ENCODE measurements around the gene TRDMT1. TPM values are rescaled to one million over a fixed set of nuclear protein-coding genes. Genes with fewer than 3 reads are reported as not detected.

TRDMT1 gene
- total RNA-seq, 1 donor from 2014 or later, result 4.6 TPM

DNA sequence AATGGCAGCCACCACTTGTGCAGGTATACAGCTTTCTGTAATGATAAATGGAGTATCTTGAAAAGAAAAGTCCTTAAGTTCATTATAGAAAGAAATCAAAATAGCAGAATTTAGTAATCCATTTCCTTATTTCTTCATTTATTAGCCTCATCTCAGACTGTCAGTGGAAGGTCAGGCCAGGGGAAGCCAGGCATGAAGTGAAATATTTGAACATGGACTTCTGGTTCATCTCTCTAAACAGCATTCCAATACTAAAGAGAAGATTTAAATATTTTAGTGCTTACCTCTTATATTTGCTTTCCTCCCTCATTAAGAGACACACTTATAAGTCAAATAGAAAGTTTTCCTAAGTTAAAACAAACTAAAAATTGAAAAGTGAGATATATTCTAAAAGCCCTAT is 26.8 kb downstream of the TRDMT1 start:
- DNase-seq, result no peak

DNA sequence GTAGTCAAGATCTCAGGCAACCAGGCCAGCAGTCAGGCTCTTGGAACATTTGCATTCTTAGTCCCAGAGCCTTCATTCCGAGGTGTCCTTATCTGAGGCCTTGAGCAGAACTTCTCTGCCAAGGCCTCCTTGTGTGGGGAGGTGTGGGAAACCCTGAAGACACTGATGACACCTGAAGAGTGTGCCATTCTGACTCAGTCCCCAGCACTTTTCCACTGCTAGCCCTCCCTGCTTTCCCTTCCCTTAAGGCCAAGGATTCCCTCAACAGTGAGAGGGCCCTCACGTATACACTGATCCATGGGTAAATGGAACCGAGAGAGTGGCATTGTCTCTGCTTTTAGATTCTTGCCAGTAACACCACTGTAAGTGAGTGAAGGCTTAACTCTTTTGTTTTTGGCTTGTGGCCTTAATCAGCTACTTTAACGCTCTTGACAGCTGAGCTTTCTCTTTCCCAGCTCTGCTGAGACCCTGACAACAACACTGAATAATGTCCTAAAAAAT is 30.3 kb downstream of the TRDMT1 start:
- DNase-seq, result no peak

DNA sequence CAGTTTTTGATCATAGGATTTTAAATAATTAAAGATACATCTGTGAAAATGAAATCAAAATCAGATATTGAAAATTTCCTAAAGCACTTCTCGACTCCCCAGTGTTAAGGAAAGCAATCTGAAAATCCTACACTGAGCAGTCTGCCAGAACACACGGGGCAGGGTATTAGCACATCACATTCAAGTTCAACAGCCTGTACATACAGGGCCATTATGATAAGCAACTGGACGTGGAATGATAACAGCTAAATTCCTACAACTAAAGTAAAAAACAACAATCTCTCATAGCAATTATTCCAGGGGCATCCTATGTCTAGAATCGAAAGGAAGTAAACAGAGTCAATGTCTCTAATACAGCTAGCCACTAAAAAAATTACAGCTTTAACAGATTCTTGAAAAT is 31.7 kb downstream of the TRDMT1 start:
- DNase-seq, result no peak

DNA sequence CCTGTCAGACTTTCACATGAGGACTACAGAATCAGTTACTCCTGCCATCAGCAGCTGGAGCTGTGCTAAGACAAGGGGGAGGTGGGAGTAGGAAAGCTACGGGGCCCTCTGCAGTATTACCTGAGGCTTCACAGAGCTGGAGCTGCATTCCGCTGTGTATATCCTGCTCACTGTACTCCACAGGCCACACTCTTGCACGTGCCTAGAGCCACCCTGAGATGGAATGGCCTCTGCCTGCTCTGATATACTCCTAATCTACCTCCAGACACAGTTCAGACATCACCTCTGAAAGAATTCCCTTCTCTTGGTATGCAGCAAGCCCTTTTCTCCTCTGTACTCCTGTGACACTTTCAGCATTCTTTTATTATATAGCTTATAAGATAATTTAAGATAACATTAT is 34.8 kb downstream of the TRDMT1 start:
- no peak for DNase-seq

DNA sequence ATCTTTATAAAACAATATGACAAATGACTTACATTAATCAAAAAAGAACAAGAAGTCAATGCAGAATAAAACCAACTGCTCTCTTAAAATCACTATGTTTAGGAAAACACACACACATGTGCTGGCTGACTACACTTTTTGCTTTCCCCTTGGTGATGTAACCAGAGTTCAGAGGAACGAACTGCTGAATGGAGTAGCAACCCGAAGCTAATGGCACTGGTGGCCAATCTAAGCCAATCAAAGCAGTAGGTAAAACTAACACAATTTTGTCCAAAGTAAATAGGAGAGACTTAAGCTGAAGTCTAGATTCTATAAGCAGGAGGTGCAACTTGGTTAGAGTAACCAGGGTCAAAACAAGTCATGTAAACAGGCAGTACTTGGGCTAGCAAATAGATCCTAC is 38.6 kb downstream of the TRDMT1 start:
- DNase-seq, result no peak

DNA sequence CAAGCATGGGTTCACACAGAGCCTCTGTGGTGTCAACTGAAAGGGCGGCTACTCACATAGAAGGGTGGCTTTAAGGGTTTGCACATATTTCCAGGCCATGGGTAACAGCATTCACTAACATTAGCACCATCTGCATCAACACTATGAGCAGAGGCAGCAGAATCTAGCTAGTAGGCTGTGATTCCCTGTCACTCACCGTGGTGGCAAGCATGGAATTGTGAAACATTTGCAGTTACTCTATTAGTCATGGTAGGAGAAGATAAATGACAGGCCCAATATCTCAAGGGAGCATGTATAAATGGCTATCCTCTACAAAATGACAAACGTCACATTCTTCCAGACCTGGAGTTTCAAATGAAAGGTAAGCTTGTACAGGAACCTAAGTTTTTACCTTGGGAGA is 39.7 kb downstream of the TRDMT1 start:
- DNase-seq, result no peak

DNA sequence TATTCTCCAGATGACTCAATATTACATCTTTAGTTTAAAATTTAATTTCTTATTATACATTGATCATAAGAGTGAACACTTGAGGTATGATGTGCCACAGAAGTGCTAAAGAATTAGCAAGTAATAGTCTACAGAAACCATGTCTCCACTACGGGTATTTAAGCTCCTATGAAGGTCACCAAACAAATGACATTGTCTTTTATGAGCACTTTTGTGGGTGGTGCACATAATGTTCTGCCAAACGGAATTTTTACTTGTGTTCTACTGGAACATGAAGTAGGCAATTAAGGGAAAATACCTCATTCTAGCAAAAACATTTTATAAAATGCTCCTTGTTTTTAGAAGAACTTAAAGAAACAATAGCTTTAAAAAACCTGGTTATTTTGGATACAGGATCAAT is 44.4 kb downstream of the TRDMT1 start:
- no peak for DNase-seq

DNA sequence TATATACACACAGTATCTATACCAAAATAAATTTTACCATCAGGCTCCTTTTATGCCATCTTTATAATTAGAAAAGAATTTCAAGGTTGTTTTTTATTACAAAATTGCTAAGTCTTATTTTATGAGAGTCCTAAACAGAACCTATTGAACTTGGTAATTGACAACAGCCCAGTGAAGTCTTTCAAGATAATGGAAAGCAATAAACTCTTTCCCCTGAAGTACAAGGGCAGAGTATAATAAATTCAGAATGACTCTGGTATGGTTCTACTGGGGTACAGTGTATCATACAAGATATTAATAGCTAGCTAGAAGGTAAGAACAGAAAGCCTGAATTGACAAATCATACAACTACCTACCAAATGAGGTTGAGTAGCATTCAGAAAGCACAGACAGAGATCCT is 45.6 kb downstream of the TRDMT1 start:
- no peak for DNase-seq

DNA sequence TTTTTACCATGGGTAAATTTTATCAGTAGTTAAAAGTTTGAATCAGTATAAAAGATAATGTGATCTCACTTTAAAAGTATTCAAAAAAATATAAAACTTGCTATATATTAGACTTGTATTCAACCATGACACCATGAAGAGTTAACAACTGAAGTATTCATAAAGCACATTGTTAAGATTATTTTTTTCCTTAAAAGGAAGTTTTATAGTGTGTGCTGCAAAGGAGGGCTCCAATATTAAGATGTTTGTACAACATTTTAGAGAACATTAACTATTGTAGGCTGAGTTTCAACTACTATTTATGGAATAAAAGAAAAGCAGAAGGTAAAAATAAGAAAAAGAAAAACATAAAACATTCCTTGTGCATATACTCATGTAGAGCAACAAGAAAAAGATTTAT is 47.4 kb downstream of the TRDMT1 start:
- DNase-seq, result no peak

DNA sequence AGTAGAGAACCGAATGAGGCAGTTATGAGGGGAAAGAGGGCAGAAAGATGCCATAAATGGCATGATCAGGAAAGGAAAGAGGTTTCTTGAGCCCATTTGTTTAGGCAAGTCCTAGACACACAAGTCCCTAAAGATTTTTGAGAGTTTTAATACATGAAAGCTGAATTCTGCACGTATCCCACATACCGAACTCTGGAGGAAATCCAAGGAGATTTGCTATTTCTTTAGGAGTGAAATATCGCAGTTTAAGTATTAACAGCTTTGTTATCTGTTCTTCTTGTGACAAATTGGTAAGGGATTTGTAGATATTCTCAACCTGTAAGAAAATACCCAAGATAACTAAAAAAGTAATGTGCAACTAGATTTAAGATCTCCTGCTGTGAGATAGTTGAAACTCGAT is 48.2 kb downstream of the TRDMT1 start:
- DNase-seq, result no peak

DNA sequence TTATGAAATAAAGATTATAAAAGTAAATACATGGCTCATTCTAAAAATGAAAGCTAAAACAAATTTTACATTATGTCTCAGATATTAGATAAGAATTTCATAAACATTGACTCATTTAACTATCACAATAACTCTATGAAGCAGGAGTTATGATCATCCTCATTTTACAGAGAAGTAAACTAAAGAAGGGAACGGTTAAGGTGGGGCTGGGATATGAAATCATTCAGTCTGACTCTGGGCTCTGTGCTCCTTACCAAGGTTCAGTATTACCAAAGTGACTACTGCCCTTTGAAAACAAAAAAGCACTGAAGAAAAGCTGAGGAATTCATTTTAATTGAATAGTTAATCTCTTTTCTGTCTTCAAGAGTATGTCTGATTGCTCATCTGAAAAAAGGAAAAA is 49.8 kb downstream of the TRDMT1 start:
- DNase-seq, result no peak

DNA sequence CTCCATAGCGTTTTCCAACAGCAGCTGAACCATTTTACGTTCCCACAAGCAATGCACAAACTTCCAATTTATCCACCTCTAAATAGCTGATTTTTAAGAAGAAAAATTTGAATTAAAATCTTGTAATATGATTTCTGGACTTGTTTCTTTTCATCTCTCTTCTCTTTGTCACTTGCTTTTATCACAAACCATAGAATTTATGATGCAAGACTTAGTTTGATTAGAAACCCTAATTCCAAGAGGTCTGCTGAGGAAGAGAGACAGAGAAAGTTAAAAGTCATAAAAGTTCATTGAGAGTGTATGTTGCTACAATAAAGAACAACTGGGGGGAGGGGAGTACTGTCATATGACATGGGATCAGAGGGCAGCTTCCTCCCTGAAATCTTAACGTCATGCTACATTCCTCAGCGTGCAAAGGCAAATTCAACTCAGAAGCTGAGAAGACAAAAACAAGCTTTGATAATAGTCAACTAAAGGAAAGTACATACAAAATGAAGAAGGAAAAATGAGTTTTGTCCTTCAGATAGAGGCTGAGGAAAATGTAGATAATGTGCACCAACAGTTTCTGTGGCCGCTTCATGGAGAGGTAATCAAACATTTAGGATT is 53.5 kb downstream of the TRDMT1 start:
- peak; percentile 55 for DNase-seq

DNA sequence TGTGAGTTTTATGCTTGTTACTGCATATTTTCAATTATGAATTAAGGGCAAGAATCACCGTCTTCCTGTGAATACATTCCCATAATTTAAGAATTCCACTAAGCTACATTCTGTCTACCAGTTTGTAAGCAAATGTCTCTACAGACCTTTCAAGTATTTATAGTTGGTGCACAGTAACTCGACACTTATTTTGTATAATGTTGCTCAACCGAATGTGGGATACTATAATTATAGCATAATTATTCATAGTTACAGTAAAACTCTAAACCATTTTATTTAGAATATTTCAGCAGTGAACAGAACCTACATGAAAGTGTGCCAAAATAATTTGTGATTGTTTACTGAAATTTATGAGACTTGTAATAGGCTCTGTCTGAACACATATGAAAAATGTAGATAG is 54.6 kb downstream of the TRDMT1 start:
- no peak for DNase-seq

DNA sequence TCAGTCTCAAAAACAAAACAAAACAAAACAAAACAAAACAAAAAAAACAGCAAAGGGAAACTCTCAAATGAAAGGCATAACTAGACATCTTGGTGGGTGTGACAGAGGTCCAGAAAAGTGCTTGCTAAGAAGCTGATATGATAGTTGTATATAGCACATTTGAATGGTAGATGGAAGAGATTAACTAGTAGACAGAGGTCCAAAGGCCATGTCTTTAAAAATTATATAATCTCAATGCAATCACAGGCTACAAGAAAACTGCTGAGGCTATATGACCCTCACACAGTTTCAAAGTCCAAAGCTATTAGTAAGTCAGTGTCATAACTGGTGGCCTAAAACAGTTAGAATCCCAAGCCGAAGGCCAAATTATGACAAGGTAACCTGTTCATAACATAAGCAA is 56.2 kb downstream of the TRDMT1 start:
- no peak for DNase-seq

DNA sequence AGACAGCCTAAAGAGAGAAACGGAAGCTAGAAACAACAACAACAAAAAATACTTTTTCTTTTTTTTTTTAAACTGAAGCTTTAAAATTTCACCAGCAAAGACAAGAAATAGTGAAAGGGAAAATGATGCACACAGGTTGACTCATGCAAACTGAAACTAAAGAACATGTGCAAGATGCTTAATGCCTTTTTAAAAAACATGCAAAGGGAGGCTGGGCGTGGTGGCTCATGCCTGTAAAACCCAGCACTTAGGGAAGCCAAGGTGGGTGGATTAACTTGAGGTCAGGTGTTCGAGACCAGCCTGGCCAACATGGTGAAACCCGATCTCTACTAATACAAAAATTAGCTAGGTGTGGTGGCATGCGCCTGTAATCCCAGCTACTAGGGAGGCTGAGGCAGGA is 56.7 kb downstream of the TRDMT1 start:
- DNase-seq, result no peak

DNA sequence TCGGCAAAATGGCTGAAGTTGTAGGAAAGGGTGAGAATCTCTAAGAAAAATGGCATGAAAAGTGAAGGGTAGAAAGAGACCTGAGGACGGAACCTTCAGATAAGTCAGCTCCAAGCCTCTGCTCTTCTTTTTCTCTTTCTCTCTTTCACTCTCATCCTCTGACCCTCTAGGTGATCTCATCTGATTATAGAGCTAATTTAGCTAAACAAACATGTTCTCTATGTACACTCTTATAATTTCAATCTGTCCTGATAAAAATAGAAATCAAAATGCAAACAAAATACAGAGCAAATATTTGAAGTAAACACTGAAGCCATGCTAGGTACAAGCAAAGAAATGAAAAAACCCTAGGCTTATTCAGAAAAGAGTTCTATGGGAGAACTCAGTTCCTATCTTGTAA is 57.4 kb downstream of the TRDMT1 start:
- DNase-seq, result no peak

DNA sequence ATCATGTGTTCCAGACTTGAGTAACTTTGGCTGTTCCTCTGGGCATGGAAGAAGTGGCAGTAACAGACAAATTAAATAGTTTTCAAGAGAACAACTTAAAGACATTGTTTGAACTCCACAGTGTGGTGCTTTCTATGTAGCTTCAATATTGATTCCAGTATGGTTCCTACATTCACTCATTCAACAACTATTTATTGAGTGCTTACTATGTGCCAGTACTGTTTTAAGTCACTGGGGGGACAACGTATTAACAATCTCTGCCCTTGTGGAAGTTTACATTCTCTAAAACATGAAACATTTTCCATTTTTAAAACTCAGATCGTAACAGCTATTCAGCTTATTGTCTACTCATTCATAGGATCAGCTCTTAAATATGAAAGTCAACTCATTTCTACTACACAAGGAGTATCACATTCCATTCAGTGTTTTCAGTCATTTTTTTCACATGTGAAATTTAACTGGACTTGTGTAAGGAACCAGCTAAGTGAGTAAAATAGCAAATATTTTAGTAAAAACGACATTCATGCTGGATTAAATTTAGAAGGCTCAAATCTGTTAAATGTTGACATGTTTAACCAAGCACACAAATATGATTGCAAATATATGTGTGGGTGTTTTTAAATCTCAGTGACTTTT is 58.3 kb downstream of the TRDMT1 start:
- DNase-seq, result no peak

DNA sequence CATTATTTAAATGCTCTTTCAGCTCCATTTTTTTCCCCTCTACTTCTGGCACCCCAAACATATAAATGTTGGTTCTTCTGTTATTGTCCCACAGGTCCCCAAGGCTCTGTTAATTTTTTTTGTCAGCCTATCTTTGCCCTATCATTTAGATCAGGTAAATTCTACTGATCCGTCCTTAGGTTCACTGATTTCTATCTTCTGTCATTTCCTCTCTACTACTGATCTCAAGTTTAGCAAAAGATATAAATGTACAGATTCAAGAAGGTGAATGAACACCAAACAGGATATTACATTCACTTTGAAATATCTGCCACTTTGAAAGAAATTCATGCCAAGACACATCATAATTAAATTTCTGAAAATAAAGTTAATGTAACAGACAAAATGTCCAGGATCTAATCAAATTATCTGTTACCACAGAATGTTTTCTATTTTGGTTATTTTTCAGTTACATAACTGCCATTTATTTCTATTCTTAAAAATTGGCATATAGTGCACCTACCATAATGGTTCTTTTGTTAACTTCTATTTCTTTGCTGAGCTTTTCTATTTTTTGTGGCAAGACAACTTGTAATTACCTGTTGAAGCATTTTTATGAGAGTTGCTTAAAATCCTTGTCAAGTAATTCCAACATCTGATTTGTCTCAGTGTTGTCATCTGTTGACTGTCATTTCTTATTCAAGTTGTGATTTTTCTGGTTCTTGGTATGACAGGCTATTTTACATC is 59.8 kb downstream of the TRDMT1 start:
- DNase-seq, result no peak

DNA sequence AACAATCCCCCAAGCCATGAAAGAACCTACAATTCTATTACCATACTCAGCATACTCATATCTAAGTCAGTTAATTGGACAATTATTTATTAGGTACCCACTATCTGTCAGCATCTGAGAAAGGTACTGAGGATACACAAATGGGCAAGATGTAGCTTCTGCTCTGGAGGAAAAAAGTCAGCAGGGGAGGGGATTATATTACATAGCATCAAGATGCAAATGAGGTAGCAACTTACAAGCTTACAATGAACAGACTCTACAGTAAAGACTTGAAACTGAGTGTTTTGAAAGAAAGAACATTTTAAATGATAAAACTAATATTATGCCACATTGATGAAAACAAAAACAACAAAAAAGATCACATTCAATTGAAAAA is 61.1 kb downstream of the TRDMT1 start:
- no peak for DNase-seq

DNA sequence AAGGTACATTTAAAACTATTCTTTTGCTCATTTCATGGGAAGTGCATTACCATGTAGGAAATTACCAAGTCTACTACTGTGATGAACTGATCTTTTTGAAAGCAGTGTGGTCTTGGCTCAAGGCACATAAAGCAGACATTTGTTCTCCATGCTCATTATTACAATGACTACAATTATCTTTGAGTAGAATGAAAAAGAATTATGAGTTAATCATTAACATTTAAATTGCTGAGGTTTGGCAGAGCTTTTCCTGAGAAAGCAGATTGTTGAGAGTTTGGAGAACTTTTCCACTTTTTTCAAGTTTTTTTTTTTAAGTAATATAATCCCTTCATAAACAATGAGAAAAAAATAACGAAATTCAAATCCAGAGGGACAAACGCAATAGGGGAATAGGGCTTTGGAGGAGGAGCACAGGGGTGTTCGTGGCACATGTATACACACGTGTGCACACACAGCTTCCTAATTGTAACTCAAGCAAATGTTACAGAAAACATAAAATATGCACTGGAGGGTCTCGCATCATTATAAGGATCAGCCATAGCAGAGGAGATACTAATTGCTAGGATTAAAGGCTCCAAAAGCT is 62.9 kb downstream of the TRDMT1 start:
- DNase-seq, result no peak

DNA sequence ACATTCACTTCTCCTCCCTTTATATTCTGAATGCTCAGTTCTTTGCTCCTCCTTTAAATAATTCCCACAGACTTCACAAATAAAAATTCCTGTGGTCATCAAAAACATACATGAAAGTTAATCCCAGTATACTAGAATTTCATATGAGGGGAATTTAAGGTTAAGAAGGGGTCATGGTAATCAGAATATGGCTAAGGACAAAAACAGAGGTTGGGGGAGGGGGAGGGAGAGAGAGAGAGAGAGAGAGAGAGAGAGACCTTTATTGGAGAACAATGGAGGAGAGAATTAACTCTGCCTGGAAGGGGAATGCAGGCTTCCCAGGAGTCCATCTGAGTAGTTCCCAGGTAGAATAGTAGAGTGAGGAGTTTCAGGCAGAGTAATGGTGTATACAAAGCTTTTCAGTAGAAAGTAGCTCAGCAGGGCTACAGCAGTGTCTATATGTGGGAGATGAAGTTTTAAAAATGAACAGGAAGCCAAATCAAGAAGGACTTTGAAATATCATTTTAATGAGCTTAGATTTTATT is 66.7 kb downstream of the TRDMT1 start:
- no peak for DNase-seq

DNA sequence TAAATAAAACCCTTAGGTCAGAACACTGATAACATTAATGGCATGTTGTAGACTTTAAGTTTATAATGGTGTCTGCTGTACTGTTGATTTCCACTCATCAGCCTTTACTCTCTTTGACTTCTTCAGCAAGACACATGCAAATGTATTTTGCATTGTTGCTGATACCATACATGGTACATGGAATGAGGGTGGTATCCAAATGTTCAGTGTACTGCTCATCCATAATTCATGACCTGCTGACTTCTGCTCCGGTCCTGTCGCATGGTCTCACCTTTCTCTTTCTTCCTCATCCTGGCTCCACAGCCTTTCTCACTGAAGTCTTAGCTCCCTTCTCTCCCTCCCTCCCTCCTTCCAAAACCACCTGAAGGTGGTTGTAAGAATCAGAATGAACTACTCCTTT is 67.2 kb downstream of the TRDMT1 start:
- no peak for DNase-seq

DNA sequence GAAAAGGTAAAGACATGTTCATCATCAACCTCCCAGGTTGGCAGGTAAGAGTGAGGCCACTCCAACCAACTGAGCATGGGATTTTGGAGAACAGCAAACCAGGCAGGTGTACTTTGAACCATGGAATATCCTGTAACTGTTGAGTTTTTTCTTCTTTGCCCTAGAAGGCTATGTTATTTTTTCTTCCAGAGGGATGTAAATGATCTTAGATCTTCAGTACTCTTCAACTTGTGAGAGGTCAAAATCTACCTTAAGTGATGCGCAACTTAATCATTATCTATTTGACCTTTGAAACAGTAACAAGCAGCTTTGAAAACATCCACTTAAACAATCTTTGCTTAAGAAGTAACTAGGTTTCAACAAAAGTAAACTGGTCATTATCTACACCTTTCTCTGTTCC is 71.7 kb downstream of the TRDMT1 start, which contains the start of gene CUBN:
Gene CUBN (minus strand): TSS at position 71 of the 400 bp plus-strand sequence. CDS start 46 bp downstream, at position 25.
- no peak for DNase-seq
